Colonic mucosa (tissue), 4 donors: ENCODE measurements around the gene IER5L. TPM values are rescaled to one million over a fixed set of nuclear protein-coding genes. Genes with fewer than 3 reads are reported as not detected.

Source experiments
- DNase-seq: peaks from one replicate; pipeline ENCODE4 v3.0.0-alpha.2; 2020
- H3K27ac ChIP-seq: fragments of 200-600 bp; one replicate; pipeline ENCODE4 v1.8.0; 2021
- H3K27me3 ChIP-seq: fragments of 200-600 bp; one replicate; pipeline ENCODE4 v1.8.0; 2021
- H3K36me3 ChIP-seq: fragments of 200-600 bp; one replicate; pipeline ENCODE4 v1.8.0; 2021
- H3K4me1 ChIP-seq: fragments of 200-600 bp; one replicate; pipeline ENCODE4 v1.8.0; 2021; ENCODE audit warnings: mild to moderate bottlenecking
- H3K4me3 ChIP-seq: fragments of 200-600 bp; one replicate; pipeline ENCODE4 v1.8.0; 2021
- H3K9ac ChIP-seq, 2 donors: one replicate each; pipeline ENCODE4 v1.7.0; 2013; ENCODE audit warnings: control low read depth in 2 of 2, low read depth in 2 of 2, low read length in 2 of 2
- H3K9me3 ChIP-seq: fragments of 200-600 bp; one replicate; pipeline ENCODE4 v1.8.0; 2021
- CTCF ChIP-seq: fragments of 200-600 bp; IDR thresholded peaks from one replicate; pipeline ENCODE4 v1.8.0; 2022; ENCODE audit warnings: antibody characterized with exemption, mild to moderate bottlenecking
- intact Hi-C: fragments of 100-400 bp; cut with DNase I; formaldehyde crosslinking; loops from one replicate; pipeline ENCODE4 v1.14.1; 2022
- total RNA-seq, 2 donors: library from RNA; stranded (reverse); fragmentation: NEBNext Ultra II Directional in 1 of 2; extraction: Animal tissue kit (Norgen Biotek cat#: 25700) in 1 of 2; gene quantifications; one replicate each; pipeline ENCODE4 v1.2.1, GENCODE V29; 2021
- donor health status: healthy.
- donor health status: DM: no; HTN: no; CAD: no.
- donor health status: DM: no; HTN: no; CAD: no.

IER5L gene
- total RNA-seq, 2 donors from 2014 or later, result 9.1 to 9.6 TPM

GRCh38 chr9:129185402-129185801, 7.3 kb upstream of the IER5L start:
- Histone ChIP-seq H3K27ac (no peak overlapping the region), H3K4me3 (no peak overlapping the region), H3K9ac (no peak overlapping the region), H3K9me3 (no peaks in the 10 kb centered on the region), H3K27me3 (no peaks in the 10 kb centered on the region), H3K36me3 (no peaks in the 10 kb centered on the region), H3K4me1 (peaks cover 17% of the 10 kb centered on the region)
- intact Hi-C loops, result no loop called here
- DNase-seq, result no peak
- no peak for TF ChIP-seq CTCF

- Histone ChIP-seq H3K27ac (peak overlapping the region; percentile 47), H3K4me1 (peaks cover 19% of the 10 kb centered on the region)
- intact Hi-C loops, result no loop called here
Measured at GRCh38 chr9:129184596-129185122, 6.6 kb upstream of the IER5L start.

GRCh38 chr9:129184219-129184524, 6.1 kb upstream of the IER5L start:
- peak overlapping the region; percentile 47 for H3K27ac ChIP-seq
- no peaks in the 10 kb centered on the region for H3K9me3 ChIP-seq
- H3K36me3 ChIP-seq, result no peaks in the 10 kb centered on the region
- peak overlapping the region in 1 of 2 donors; percentile 72 for H3K9ac ChIP-seq
- no peaks in the 10 kb centered on the region for H3K27me3 ChIP-seq
- H3K4me3 ChIP-seq, result no peak overlapping the region
- DNase-seq, result no peak
- intact Hi-C loops, result no loop called here
- peaks cover 24% of the 10 kb centered on the region for H3K4me1 ChIP-seq
- no peak for TF ChIP-seq CTCF

More at GRCh38 chr9:129184596-129185122, 6.6 kb upstream of the IER5L start:
- TF ChIP-seq CTCF, result no peak
- Histone ChIP-seq H3K9ac (peak overlapping the region in 1 of 2 donors; percentile 72), H3K36me3 (no peaks in the 10 kb centered on the region), H3K4me3 (no peak overlapping the region), H3K9me3 (no peaks in the 10 kb centered on the region), H3K27me3 (no peaks in the 10 kb centered on the region)
- peak; percentile 40 for DNase-seq

GRCh38 chr9:129183495-129184218, 5.6 kb upstream of the IER5L start:
- peak overlapping the region; percentile 47 for H3K27ac ChIP-seq
- TF ChIP-seq CTCF, result no peak
- H3K4me3 ChIP-seq, result no peak overlapping the region
- H3K9me3 ChIP-seq, result no peaks in the 10 kb centered on the region
- no peaks in the 10 kb centered on the region for H3K36me3 ChIP-seq
- DNase-seq, result peak; percentile 74
- H3K4me1 ChIP-seq, result peaks cover 28% of the 10 kb centered on the region
- intact Hi-C loops, result no loop called here
- H3K9ac ChIP-seq, result peak overlapping the region in 1 of 2 donors; percentile 72
- H3K27me3 ChIP-seq, result no peaks in the 10 kb centered on the region

GRCh38 chr9:129182625-129183494, 4.8 kb upstream of the IER5L start:
- Histone ChIP-seq H3K9ac (no peak overlapping the region), H3K27ac (peak overlapping the region; percentile 30), H3K4me3 (no peak overlapping the region), H3K36me3 (no peaks in the 10 kb centered on the region), H3K4me1 (peaks cover 31% of the 10 kb centered on the region), H3K9me3 (no peaks in the 10 kb centered on the region), H3K27me3 (no peaks in the 10 kb centered on the region)
- DNase-seq, result peak; percentile 71
- intact Hi-C loops, result no loop called here
- TF ChIP-seq CTCF, result peak; percentile 44
